ENCODE results near the gene ERCC6.

ERCC6 gene

GRCh38 chr10:49508654-49509053 is 30.3 kb downstream of the ERCC6 start:
- Histone ChIP-seq H3K4me2 (ENCODE audit: low read length) (no peak overlapping the region), H3K4me3 (ENCODE audit: low read length) (no peak overlapping the region), H3K9me2 (replicated peaks; ENCODE audit: control insufficient read depth, low read length) (no peaks in the 10 kb centered on the region), H3K27me3 (ENCODE audit: control insufficient read depth, low read length) (no peaks in the 10 kb centered on the region), H4K20me1 (ENCODE audit: control insufficient read depth, insufficient read depth, low read depth, low read length) (0 out of 2 replicates have a peak, but pooled peaks cover 3% of the 10 kb centered on the region), H3K79me2 (ENCODE audit: control insufficient read depth, low read length) (no peaks in the 10 kb centered on the region), H3F3A (ENCODE audit: control insufficient read depth, insufficient read depth) (no peaks in the 10 kb centered on the region), H3K27ac (ENCODE audit: low read depth, low read length) (no peak overlapping the region), H3K36me3 (ENCODE audit: control insufficient read depth, low read length) (0 out of 2 replicates have a peak, but pooled peaks cover 3% of the 10 kb centered on the region), H3K4me1 (ENCODE audit: control insufficient read depth, low read length) (no peaks in the 10 kb centered on the region), H3K9me3 (ENCODE audit: control insufficient read depth, insufficient read depth, low read length) (no peaks in the 10 kb centered on the region)
- no peak for TF ChIP-seq CTCF (IDR thresholded peaks at IDR 0.05; ENCODE audit: low read depth, low read length, poor library complexity, severe bottlenecking)
- no peak for TF ChIP-seq EZH2phosphoT487 (IDR thresholded peaks at IDR 0.05; ENCODE audit: borderline replicate concordance, low read length)

GRCh38 chr10:49508249-49508648 is 30.7 kb downstream of the ERCC6 start:
- Histone ChIP-seq H3F3A (ENCODE audit: control insufficient read depth, insufficient read depth) (no peaks in the 10 kb centered on the region), H3K9me3 (ENCODE audit: control insufficient read depth, insufficient read depth, low read length) (no peaks in the 10 kb centered on the region), H3K27me3 (ENCODE audit: control insufficient read depth, low read length) (no peaks in the 10 kb centered on the region), H3K9me2 (replicated peaks; ENCODE audit: control insufficient read depth, low read length) (no peaks in the 10 kb centered on the region), H3K79me2 (ENCODE audit: control insufficient read depth, low read length) (no peaks in the 10 kb centered on the region), H3K27ac (ENCODE audit: low read depth, low read length) (no peak overlapping the region), H4K20me1 (ENCODE audit: control insufficient read depth, insufficient read depth, low read depth, low read length) (0 out of 2 replicates have a peak, but pooled peaks cover 3% of the 10 kb centered on the region), H3K4me2 (ENCODE audit: low read length) (no peak overlapping the region), H3K4me1 (ENCODE audit: control insufficient read depth, low read length) (no peaks in the 10 kb centered on the region), H3K36me3 (ENCODE audit: control insufficient read depth, low read length) (0 out of 2 replicates have a peak, but pooled peaks cover 3% of the 10 kb centered on the region), H3K4me3 (ENCODE audit: low read length) (no peak overlapping the region)
- TF ChIP-seq CTCF (IDR thresholded peaks at IDR 0.05; ENCODE audit: low read depth, low read length, poor library complexity, severe bottlenecking) (no peak), EZH2phosphoT487 (IDR thresholded peaks at IDR 0.05; ENCODE audit: borderline replicate concordance, low read length) (no peak)

GRCh38 chr10:49505589-49505988 is 33.3 kb downstream of the ERCC6 start:
- no peak overlapping the region for H3K4me3 ChIP-seq (ENCODE audit: low read length)
- no peaks in the 10 kb centered on the region for H3K4me1 ChIP-seq (ENCODE audit: control insufficient read depth, low read length)
- H3K79me2 ChIP-seq (ENCODE audit: control insufficient read depth, low read length) = no peaks in the 10 kb centered on the region
- H3K36me3 ChIP-seq (ENCODE audit: control insufficient read depth, low read length) = peaks cover 3% of the 10 kb centered on the region
- no peaks in the 10 kb centered on the region for H3K9me3 ChIP-seq (ENCODE audit: control insufficient read depth, insufficient read depth, low read length)
- H3F3A ChIP-seq (ENCODE audit: control insufficient read depth, insufficient read depth) = no peaks in the 10 kb centered on the region
- H3K27ac ChIP-seq (ENCODE audit: low read depth, low read length) = no peak overlapping the region
- 0 out of 2 replicates have a peak, but pooled peaks cover 3% of the 10 kb centered on the region for H4K20me1 ChIP-seq (ENCODE audit: control insufficient read depth, insufficient read depth, low read depth, low read length)
- H3K27me3 ChIP-seq (ENCODE audit: control insufficient read depth, low read length) = no peaks in the 10 kb centered on the region
- no peaks in the 10 kb centered on the region for H3K9me2 ChIP-seq (replicated peaks; ENCODE audit: control insufficient read depth, low read length)
- H3K4me2 ChIP-seq (ENCODE audit: low read length) = no peak overlapping the region
- TF ChIP-seq EZH2phosphoT487 (IDR thresholded peaks at IDR 0.05; ENCODE audit: borderline replicate concordance, low read length) (no peak), CTCF (IDR thresholded peaks at IDR 0.05; ENCODE audit: low read depth, low read length, poor library complexity, severe bottlenecking) (no peak)
